ENCODE results near the gene AKR7A3. TPM values are rescaled to one million over a fixed set of nuclear protein-coding genes. Genes with fewer than 3 reads are reported as not detected.
"Not testable (repeated sequence)": the region's sequence is repeated elsewhere in the genome, so short reads cannot be mapped to it uniquely, and the experiment has no call there.

AKR7A3 gene
- total RNA-seq, 1 experiment from 2014 or later, result 1.5 TPM

GRCh38 chr1:19289244-19289643, 674 bp upstream of the AKR7A3 start:
- Mint-ChIP-seq H3K36me3 (peaks cover 10% of the 10 kb centered on the region), H3K4me3 (peak overlapping the region; percentile 62), H3K27me3 (ENCODE audit: low read depth) (peaks cover 38% of the 10 kb centered on the region), H3K4me1 (peaks cover 6% of the 10 kb centered on the region), H3K27ac (no peak overlapping the region), H3K9me3 (peaks cover 17% of the 10 kb centered on the region)
- ATAC-seq (no peak), DNase-seq (ENCODE audit: low spot score) (no peak)
- CTCF ChIA-PET, result interaction anchor here (0.7 to 2.0 kb wide), 5 partner anchors 20 to 376 kb away, joined by 3 to 11 read pairs (median 4); no protein-coding TSS in a partner anchor
- POLR2A ChIA-PET, result interaction anchor here (0.5 kb wide), 1 partner anchor 169 kb away, joined by 4 read pairs; no protein-coding TSS in a partner anchor
- TF ChIP-seq, protein P1, sequence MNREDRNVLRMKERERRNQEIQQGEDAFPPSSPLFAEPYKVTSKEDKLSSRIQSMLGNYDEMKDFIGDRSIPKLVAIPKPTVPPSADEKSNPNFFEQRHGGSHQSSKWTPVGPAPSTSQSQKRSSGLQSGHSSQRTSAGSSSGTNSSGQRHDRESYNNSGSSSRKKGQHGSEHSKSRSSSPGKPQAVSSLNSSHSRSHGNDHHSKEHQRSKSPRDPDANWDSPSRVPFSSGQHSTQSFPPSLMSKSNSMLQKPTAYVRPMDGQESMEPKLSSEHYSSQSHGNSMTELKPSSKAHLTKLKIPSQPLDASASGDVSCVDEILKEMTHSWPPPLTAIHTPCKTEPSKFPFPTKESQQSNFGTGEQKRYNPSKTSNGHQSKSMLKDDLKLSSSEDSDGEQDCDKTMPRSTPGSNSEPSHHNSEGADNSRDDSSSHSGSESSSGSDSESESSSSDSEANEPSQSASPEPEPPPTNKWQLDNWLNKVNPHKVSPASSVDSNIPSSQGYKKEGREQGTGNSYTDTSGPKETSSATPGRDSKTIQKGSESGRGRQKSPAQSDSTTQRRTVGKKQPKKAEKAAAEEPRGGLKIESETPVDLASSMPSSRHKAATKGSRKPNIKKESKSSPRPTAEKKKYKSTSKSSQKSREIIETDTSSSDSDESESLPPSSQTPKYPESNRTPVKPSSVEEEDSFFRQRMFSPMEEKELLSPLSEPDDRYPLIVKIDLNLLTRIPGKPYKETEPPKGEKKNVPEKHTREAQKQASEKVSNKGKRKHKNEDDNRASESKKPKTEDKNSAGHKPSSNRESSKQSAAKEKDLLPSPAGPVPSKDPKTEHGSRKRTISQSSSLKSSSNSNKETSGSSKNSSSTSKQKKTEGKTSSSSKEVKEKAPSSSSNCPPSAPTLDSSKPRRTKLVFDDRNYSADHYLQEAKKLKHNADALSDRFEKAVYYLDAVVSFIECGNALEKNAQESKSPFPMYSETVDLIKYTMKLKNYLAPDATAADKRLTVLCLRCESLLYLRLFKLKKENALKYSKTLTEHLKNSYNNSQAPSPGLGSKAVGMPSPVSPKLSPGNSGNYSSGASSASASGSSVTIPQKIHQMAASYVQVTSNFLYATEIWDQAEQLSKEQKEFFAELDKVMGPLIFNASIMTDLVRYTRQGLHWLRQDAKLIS (CRISPR knock-in tag; IDR thresholded peaks at IDR 0.05; ENCODE audit: borderline replicate concordance), result no peak

- Mint-ChIP-seq H3K4me1 (peaks cover 6% of the 10 kb centered on the region), H3K27me3 (ENCODE audit: low read depth) (peaks cover 38% of the 10 kb centered on the region), H3K27ac (no peak overlapping the region), H3K36me3 (peaks cover 3% of the 10 kb centered on the region; the same call in 1 of the 2 replicates), H3K4me3 (peak overlapping the region; percentile 60), H3K9me3 (peaks cover 9% of the 10 kb centered on the region; the same call in 1 of the 2 replicates)
- TF ChIP-seq ERG (CRISPR knock-in tag; IDR thresholded peaks at IDR 0.05), result no peak
- TF ChIP-seq NR2C2 (CRISPR knock-in tag; IDR thresholded peaks at IDR 0.05), result no peak
- TF ChIP-seq TP53 (CRISPR knock-in tag; IDR thresholded peaks at IDR 0.05), result no peak
- TF ChIP-seq, protein P2, sequence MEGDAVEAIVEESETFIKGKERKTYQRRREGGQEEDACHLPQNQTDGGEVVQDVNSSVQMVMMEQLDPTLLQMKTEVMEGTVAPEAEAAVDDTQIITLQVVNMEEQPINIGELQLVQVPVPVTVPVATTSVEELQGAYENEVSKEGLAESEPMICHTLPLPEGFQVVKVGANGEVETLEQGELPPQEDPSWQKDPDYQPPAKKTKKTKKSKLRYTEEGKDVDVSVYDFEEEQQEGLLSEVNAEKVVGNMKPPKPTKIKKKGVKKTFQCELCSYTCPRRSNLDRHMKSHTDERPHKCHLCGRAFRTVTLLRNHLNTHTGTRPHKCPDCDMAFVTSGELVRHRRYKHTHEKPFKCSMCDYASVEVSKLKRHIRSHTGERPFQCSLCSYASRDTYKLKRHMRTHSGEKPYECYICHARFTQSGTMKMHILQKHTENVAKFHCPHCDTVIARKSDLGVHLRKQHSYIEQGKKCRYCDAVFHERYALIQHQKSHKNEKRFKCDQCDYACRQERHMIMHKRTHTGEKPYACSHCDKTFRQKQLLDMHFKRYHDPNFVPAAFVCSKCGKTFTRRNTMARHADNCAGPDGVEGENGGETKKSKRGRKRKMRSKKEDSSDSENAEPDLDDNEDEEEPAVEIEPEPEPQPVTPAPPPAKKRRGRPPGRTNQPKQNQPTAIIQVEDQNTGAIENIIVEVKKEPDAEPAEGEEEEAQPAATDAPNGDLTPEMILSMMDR (IDR thresholded peaks at IDR 0.05), result no peak
- no peak for TF ChIP-seq SMAD4 (CRISPR knock-in tag; IDR thresholded peaks at IDR 0.05)
- no peak for TF ChIP-seq JAZF1 (CRISPR knock-in tag; IDR thresholded peaks at IDR 0.05)
- no peak for TF ChIP-seq EMX1 (CRISPR knock-in tag; IDR thresholded peaks at IDR 0.05)
- no peak for TF ChIP-seq MXD4 (CRISPR knock-in tag; IDR thresholded peaks at IDR 0.05; ENCODE audit: borderline replicate concordance)
- no peak for TF ChIP-seq ZNF396 (CRISPR knock-in tag; IDR thresholded peaks at IDR 0.05; ENCODE audit: borderline replicate concordance)
- TF ChIP-seq GTF2I (CRISPR knock-in tag; conservative IDR thresholded peaks at IDR 0.05), result no peak
- no peak for TF ChIP-seq ZBTB21 (CRISPR knock-in tag; IDR thresholded peaks at IDR 0.05; ENCODE audit: borderline replicate concordance)
- TF ChIP-seq, protein P3, sequence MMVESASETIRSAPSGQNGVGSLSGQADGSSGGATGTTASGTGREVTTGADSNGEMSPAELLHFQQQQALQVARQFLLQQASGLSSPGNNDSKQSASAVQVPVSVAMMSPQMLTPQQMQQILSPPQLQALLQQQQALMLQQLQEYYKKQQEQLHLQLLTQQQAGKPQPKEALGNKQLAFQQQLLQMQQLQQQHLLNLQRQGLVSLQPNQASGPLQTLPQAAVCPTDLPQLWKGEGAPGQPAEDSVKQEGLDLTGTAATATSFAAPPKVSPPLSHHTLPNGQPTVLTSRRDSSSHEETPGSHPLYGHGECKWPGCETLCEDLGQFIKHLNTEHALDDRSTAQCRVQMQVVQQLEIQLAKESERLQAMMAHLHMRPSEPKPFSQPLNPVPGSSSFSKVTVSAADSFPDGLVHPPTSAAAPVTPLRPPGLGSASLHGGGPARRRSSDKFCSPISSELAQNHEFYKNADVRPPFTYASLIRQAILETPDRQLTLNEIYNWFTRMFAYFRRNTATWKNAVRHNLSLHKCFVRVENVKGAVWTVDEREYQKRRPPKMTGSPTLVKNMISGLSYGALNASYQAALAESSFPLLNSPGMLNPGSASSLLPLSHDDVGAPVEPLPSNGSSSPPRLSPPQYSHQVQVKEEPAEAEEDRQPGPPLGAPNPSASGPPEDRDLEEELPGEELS (CRISPR knock-in tag; IDR thresholded peaks at IDR 0.05), result no peak
- no peak for TF ChIP-seq TEAD4 (CRISPR knock-in tag; IDR thresholded peaks at IDR 0.05)
- TF ChIP-seq KAT7 (CRISPR knock-in tag; IDR thresholded peaks at IDR 0.05; ENCODE audit: borderline replicate concordance), result no peak
- no peak for TF ChIP-seq ZBTB43 (CRISPR knock-in tag; IDR thresholded peaks at IDR 0.05)
- no peak for TF ChIP-seq ZNF671 (CRISPR knock-in tag; IDR thresholded peaks at IDR 0.05)
- DNase-seq (ENCODE audit: low spot score) (no peak), ATAC-seq (no peak)
- POLR2A ChIA-PET, result no interaction called here
- CTCF ChIA-PET, result interaction anchor here (0.6 to 2.0 kb wide), 6 partner anchors 18 to 427 kb away, joined by 3 to 11 read pairs (median 4); partner anchors contain the start of gene CAPZB
Observed at GRCh38 chr1:19287436-19288185, 959 bp downstream of the AKR7A3 start.

DNA sequence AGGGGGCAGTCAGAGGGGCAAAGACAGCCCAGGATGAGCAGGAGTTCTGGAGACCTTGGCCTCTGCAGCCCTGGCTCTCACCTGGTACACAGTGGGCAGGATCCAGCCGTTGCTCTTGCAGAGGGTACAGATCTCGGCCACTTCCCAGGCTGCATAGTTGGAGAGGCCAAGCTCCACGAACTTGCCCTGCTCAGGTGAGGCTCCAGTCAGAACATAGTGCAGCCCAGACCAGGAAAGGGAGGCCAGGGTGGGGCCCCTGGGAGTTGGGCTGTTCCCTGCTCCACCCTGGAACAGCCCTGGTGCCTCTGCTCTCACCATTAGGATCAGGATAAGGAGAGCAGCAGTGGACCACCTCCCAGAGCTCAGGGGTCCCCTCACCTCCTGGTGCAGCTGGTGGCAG, 2.8 kb downstream of the AKR7A3 start:
- DNase-seq (ENCODE audit: low spot score); CTCF ChIA-PET; H3K4me1 Mint-ChIP-seq; H3K27ac Mint-ChIP-seq; H3K36me3 Mint-ChIP-seq; ATAC-seq; H3K9me3 Mint-ChIP-seq; H3K4me3 Mint-ChIP-seq: not testable (repeated sequence)
- H3K27me3 Mint-ChIP-seq (ENCODE audit: low read depth), result peaks cover 36% of the 10 kb centered on the region
- POLR2A ChIA-PET, result interaction anchor here (0.6 kb wide), 1 partner anchor 33 kb away, joined by 3 read pairs; no protein-coding TSS in a partner anchor

GRCh38 chr1:19285366-19285765, 3.2 kb downstream of the AKR7A3 start:
- H3K9me3 Mint-ChIP-seq; H3K4me1 Mint-ChIP-seq; H3K36me3 Mint-ChIP-seq; H3K4me3 Mint-ChIP-seq; POLR2A ChIA-PET; DNase-seq (ENCODE audit: low spot score); ATAC-seq; H3K27ac Mint-ChIP-seq; CTCF ChIA-PET: not testable (repeated sequence)
- H3K27me3 Mint-ChIP-seq (ENCODE audit: low read depth), result peaks cover 35% of the 10 kb centered on the region
